GM10266 (cell line): Measurements from ENCODE around the gene FN3KRP.

ENCODE experiments used
- DNase-seq: peaks from one replicate; pipeline ENCODE4 v3.0.0; 2012; ENCODE audit errors: extremely low spot score
- TF ChIP-seq, protein P1 (sequence below): IDR thresholded peaks from 2 replicates; pipeline ENCODE4 v1.5.1; 2012; ENCODE audit warnings: mild to moderate bottlenecking, low read depth; ENCODE audit not compliant: control insufficient read depth, insufficient read depth; ENCODE audit errors: missing control alignments

FN3KRP gene

DNA sequence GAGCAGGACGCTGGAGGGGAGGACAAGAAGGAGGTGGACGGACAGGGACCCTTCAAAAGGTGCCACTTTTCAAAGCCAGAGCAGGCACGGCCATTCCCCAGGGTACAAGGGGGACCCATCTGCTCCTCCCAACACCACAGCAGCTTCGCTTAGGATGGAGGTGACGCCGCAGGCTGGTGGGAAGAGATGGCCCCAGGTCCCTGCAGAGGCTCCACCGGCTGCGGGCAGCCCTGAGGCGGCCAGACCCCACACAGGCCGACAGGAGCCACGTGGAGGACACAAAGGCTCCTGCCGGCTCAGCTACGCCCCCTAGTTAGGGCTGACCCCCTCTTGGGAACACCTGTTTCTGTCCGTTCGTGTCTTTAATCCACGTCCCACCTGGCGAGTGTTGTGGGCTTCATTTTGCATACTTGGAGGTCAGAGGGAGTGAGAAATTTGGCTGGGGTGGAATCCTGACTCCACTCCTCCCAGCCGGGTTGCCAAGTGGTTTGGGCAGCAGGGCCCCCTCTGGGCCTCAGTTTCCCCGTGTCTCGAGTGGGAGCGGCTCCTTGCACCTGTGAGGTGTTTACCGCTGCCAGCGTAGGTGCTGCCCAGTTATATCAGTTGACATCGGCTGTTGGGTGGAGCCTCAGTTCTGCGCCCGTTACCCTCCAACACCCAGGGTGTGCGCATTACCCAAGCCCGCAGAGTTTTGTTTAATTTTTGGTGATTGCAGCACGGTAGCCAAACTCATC is 5.8 kb upstream of the FN3KRP start:
- TF ChIP-seq, protein P1, sequence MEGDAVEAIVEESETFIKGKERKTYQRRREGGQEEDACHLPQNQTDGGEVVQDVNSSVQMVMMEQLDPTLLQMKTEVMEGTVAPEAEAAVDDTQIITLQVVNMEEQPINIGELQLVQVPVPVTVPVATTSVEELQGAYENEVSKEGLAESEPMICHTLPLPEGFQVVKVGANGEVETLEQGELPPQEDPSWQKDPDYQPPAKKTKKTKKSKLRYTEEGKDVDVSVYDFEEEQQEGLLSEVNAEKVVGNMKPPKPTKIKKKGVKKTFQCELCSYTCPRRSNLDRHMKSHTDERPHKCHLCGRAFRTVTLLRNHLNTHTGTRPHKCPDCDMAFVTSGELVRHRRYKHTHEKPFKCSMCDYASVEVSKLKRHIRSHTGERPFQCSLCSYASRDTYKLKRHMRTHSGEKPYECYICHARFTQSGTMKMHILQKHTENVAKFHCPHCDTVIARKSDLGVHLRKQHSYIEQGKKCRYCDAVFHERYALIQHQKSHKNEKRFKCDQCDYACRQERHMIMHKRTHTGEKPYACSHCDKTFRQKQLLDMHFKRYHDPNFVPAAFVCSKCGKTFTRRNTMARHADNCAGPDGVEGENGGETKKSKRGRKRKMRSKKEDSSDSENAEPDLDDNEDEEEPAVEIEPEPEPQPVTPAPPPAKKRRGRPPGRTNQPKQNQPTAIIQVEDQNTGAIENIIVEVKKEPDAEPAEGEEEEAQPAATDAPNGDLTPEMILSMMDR = no peak
- DNase-seq = no peak

DNA sequence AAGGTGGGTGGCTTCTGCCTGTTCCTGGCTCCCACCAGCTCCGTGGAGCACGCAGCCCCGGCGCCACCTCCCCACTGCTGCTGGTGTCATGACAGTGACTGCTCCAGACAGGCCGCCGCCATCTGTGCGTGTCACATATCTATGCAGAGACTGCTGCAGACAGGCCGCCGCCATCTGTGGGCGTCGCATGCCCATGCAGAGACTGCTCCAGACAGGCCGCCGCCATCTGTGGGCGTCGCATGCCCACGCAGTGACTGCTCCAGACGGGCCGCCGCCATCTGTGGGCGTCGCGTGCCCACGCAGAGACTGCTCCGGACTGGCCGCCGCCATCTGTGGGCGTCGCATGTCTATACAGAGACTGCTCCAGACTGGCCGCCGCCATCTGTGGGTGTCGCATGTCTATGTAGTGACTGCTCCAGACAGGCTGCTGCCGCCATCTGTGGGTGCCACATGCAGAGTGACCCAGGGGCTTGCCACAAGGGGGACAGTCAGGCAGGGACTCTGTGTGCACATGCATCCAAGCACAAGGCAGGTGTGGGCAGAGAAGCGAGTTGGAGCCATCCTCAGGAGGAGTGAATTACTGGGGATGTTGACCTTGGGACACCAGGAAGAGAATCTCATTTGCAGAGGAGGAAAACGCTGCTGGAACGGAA is 3.3 kb upstream of the FN3KRP start:
- TF ChIP-seq, protein P1 = no peak
- no peak for DNase-seq

DNA sequence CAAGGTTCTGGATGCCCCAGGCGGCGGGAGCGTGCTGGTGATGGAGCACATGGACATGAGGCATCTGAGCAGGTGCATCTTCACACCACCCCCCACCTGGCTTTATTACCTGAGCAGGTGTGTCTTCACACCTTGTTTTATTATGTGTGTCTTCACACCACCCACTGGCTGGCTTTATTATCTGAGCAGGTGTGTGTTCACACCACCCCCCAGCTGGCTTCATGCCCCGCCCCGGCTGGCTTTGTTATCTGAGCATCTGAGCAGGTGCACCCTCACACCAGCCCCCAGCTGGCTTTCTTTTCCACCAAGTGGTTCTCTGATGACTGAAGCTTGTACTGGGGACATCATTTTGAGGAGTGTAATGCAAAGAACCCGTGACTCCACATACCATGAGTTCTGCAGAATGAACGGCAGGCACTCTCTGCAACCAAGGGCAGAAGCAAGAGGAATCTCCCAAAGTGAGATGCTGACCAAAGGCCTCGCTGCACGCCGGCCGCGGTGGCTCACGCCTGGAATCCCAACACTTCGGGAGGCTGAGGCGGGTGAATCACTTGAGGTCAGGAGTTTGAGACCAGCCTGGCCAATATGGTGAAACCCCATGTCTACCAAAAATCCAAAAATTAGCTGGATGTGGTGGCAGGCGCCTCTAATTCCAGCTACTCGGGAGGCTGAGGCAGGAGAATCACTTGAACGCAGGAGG is 2.6 kb downstream of the FN3KRP start:
- no peak for DNase-seq
- TF ChIP-seq, protein P1 = no peak

DNA sequence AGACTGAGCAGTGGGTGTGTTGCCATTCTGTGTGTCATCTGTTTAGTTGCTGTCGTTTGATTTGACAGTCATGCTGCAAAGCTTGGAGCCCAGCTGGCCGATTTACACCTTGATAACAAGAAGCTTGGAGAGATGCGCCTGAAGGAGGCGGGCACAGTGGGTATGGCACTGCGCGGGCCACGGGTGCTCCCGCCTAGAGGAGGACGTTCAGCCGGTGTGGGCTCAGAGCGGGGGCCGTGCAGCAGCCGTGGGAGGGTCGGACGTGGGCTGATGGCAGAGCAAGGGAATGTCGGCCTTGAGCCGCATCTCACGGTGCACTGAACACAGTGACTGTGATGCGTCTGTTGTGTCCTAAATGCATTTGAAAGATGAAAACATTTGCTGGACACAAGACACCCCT is 3.7 kb downstream of the FN3KRP start:
- no peak for DNase-seq
- TF ChIP-seq, protein P1 = no peak

DNA sequence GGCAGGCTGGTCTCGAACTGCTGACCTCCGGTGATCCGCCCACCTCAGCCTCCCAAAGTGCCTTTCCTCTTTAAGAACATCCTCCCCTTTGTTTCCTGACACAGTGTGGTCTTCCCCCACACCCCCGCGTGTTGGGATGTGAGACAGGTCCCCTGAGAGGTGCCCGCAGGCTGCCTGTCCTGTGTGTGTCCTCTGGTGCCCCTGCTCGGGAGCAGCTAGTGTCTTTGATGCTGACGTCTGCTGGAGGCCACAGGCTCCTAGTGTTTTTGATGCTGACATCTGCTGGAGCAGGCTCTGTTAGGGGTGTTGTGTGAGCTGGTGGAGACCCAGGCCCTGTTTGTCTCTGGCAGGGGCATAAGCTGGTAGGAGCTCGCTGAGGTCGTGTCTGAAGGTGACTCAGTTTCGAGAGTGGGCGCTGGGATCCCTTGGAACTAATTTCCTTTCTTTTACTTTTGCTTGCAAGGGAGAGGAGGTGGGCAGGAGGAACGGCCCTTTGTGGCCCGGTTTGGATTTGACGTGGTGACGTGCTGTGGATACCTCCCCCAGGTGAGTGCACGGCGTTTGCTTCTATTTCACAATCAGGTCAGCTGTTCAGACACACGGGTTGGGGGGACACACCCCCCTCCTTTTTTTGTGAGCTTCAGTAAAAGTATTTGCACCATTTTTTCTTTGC is 6.0 kb downstream of the FN3KRP start:
- DNase-seq = no peak
- TF ChIP-seq, protein P1 = no peak

DNA sequence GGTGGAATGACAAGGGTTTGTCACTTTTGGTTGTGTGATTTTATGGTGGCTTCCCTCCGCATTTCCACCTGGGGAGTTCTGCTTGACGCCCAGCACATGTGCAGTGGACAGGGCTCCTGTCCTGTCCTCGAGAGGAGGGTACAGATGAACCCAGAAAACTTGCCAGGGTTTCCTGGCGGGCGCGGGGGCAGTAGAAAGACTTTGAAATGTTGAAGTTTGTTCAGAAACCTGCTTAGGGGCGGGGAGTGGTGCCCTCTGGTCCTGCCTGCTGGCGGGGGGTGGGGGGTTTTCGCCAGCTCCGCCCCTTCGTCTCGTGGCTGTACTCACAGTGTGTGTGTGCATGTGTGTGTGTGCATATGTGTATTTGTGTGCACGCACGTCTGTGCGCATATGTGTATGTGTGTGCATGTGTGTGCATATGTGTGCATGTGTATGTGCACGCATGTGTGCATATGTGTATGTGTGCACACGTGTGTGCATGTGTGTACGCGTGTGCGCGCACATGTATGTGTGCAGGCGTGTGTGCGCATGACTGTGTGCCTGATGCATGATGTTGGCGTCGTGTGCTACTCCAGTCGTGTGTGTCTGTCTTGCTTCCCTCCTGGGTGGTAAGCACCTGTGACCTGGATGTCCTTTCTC is 6.8 kb downstream of the FN3KRP start:
- TF ChIP-seq, protein P1 = no peak
- no peak for DNase-seq
